HG03135 (cell line): ENCODE measurements around the gene PTRH2.
"Not testable (repeated sequence)": the region's sequence is repeated elsewhere in the genome, so short reads cannot be mapped to it uniquely, and the experiment has no call there.

Experiments
- ATAC-seq: cut with Tn5 transposase; IDR thresholded peaks from one replicate; pipeline ENCODE4 v1.9.1; 2021; ENCODE audit warnings: mild to moderate bottlenecking, moderate library complexity; ENCODE audit not compliant: unreplicated experiment

PTRH2 gene

GRCh38 chr17:59671386-59671785 is 35.8 kb downstream of the PTRH2 start:
- ATAC-seq, result no peak

- ATAC-seq, result no peak
Measured at GRCh38 chr17:59669944-59670343, 37.3 kb downstream of the PTRH2 start.

- no peak for ATAC-seq
Measured at GRCh38 chr17:59669411-59669810, 37.8 kb downstream of the PTRH2 start.

GRCh38 chr17:59668816-59669215 is 38.4 kb downstream of the PTRH2 start:
- no peak for ATAC-seq

- no peak for ATAC-seq
Measured at GRCh38 chr17:59666235-59666634, 41.0 kb downstream of the PTRH2 start.

GRCh38 chr17:59656624-59657023 is 50.6 kb downstream of the PTRH2 start:
- not testable (repeated sequence) for ATAC-seq

- no peak for ATAC-seq
Measured at GRCh38 chr17:59652119-59652518, 55.1 kb downstream of the PTRH2 start.

GRCh38 chr17:59651346-59651745 is 55.9 kb downstream of the PTRH2 start:
- no peak for ATAC-seq

GRCh38 chr17:59650642-59651041 is 56.6 kb downstream of the PTRH2 start:
- ATAC-seq, result no peak

GRCh38 chr17:59649886-59650285 is 57.3 kb downstream of the PTRH2 start:
- ATAC-seq, result no peak
